Bronchial epithelial cell (primary cell): Measurements from ENCODE around the gene CCDC197. TPM values are rescaled to one million over a fixed set of nuclear protein-coding genes. Genes with fewer than 3 reads are reported as not detected.

ENCODE experiments used
- DNase-seq: peaks from one replicate; pipeline ENCODE4 v3.0.0-alpha.2; 2010; ENCODE audit warnings: low read depth
- FAIRE-seq: peaks from 2 replicates; lab custom pipeline; 2011; peaks lifted over from hg19 to GRCh38; lab: Jason Lieb, UNC
- H3K27me3 ChIP-seq: 2 replicates; pipeline ENCODE4 v1.5.1; 2011; ENCODE audit warnings: low read length; ENCODE audit not compliant: control insufficient read depth, insufficient read depth
- H3K36me3 ChIP-seq: 2 replicates; pipeline ENCODE4 v1.5.1; 2011; ENCODE audit warnings: low read length; ENCODE audit not compliant: control insufficient read depth, insufficient read depth
- H3K4me3 ChIP-seq: 2 replicates; pipeline ENCODE4 v1.5.1; 2011; ENCODE audit warnings: mild to moderate bottlenecking, low read depth, low read length, control low read depth
- total RNA-seq: library from RNA; depleted of rRNA; stranded (reverse); fragments of >200 nt; gene quantifications from 2 replicates; pipeline ENCODE4 v1.2.1, GENCODE V29; 2014
- TF ChIP-seq, protein P1 (sequence below): IDR thresholded peaks from 2 replicates; pipeline ENCODE4 v1.5.1; 2011; ENCODE audit warnings: mild to moderate bottlenecking, moderate library complexity, low read length, control low read depth, inconsistent platforms; ENCODE audit not compliant: insufficient read depth, severe bottlenecking

Gene CCDC197
- total RNA-seq, 1 donor from 2014 or later: not detected

DNA sequence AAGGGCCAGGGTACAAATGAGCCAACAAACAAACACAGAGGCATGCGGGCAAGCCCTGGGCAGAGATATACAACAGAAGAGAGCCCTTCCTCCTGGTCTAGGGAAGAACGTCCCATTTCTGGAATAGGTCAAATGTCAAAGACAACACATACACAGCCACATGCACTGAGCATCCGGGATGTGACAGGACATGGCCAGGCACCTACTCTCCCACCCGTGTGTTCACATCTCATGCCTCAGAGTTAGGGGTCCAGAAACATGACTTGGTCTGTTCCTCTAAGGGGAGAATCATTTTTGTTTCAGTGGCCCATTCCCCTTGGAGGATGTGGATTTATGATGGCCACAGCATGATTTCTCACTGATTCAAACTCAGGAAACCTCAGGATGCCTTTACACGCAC is 19.9 kb upstream of the CCDC197 start:
- TF ChIP-seq, protein P1, sequence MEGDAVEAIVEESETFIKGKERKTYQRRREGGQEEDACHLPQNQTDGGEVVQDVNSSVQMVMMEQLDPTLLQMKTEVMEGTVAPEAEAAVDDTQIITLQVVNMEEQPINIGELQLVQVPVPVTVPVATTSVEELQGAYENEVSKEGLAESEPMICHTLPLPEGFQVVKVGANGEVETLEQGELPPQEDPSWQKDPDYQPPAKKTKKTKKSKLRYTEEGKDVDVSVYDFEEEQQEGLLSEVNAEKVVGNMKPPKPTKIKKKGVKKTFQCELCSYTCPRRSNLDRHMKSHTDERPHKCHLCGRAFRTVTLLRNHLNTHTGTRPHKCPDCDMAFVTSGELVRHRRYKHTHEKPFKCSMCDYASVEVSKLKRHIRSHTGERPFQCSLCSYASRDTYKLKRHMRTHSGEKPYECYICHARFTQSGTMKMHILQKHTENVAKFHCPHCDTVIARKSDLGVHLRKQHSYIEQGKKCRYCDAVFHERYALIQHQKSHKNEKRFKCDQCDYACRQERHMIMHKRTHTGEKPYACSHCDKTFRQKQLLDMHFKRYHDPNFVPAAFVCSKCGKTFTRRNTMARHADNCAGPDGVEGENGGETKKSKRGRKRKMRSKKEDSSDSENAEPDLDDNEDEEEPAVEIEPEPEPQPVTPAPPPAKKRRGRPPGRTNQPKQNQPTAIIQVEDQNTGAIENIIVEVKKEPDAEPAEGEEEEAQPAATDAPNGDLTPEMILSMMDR: no peak

DNA sequence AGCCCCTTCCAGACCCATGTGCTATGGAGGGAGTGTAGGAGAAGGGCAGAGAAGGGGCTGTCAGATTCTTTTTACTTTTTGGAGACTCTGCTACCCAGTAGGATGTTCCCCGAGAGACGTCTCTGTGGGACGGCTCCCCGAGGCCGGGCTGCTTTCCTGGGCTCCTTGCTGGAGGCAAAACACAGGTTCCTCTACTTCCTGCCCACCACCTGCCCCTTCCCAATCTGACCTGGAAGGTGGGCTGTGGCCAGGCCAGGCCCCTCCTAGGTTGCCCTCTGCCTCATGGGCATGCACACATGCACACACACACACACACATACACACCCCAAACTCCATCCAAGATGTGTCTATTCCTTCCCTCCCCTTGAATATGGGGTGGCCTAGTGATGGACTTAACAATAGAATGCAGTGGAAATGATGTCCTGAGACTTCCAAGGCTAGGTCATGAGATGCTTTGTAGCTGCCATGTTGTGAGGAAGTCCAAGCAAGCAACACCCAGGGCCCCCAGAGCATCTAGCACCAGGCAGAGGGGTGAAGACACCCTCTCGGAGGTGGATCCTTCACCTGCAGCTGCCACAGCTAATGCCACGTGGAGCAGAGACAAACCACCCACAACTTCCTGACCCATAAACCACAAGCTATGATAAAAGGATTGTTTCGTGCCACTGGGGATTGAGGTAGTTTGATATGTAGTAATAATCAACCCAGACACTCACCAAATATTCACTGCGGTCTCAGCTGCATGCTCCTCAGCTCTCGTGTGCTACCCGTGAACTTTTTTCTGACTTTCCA is 19.1 kb upstream of the CCDC197 start:
- H3K36me3 ChIP-seq: no peaks in the 10 kb centered on the region
- no peak for DNase-seq
- no peak overlapping the region for H3K4me3 ChIP-seq
- no peaks in the 10 kb centered on the region for H3K27me3 ChIP-seq
- TF ChIP-seq, protein P1: no peak
- FAIRE-seq: no peak

More for the DNA sequence above, 19.9 kb upstream of the CCDC197 start:
- Histone ChIP-seq H3K27me3 (no peaks in the 10 kb centered on the region), H3K36me3 (no peaks in the 10 kb centered on the region), H3K4me3 (no peak overlapping the region)
- no peak for FAIRE-seq
- no peak for DNase-seq

DNA sequence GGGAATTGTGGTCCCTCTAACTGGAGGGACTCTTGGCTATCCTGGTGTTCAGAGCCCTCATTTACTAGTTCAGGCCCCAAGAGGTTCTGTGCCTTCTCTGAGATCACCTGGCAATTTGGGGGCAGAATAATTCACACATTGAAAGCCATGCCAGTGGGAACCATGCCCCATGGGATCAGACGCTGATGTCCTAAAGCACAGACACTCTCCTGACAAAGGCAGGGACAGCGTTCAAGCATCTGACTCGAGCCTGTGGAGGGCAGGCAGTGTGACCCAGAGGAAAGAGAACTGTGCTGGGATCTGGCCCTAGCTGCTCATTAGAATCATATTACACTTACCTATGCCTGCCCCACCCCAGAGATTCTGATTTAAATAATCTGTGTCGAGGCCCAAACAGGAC is 18.4 kb upstream of the CCDC197 start:
- TF ChIP-seq, protein P1: no peak
- Histone ChIP-seq H3K27me3 (no peaks in the 10 kb centered on the region), H3K36me3 (no peaks in the 10 kb centered on the region), H3K4me3 (no peak overlapping the region)
- DNase-seq (no peak), FAIRE-seq (no peak)

DNA sequence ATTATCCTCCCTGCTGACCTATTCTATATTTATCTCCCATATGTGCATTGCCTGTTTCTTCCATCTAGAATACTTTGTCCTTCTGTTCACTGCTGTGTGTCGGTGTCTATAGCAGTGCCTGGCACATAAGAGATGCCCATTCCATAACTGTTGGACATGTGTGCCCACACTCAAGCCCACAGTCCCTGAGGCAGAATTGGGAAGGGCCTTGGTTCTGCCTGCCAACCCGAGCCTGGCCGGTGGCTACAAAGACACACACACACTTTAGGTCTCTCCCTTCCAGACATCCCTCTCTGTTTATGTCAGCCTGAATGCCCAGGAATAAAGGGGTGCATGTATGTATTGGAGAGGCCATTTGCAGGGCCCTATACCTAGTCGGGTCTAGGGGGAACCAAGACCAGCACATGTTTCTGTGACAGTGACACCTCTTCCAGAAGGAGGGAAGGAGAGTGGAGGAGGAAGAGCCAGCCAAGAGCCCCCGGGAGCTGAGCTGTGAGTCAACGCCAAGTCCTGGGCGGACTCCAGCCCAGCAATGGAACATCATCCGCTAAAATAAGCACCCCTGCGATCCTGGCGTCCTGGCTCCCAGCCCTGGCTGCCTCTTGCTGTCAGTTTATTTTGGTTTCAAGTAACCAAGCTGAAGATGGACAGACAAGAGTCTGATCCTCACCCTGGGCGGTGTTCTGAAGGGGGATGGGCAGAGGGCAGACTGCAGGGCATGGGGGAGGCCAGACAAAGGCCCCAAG is 16.5 kb upstream of the CCDC197 start:
- DNase-seq (no peak), FAIRE-seq (no peak)
- no peaks in the 10 kb centered on the region for H3K27me3 ChIP-seq
- TF ChIP-seq, protein P1: no peak
- H3K36me3 ChIP-seq: no peaks in the 10 kb centered on the region
- H3K4me3 ChIP-seq: no peak overlapping the region

DNA sequence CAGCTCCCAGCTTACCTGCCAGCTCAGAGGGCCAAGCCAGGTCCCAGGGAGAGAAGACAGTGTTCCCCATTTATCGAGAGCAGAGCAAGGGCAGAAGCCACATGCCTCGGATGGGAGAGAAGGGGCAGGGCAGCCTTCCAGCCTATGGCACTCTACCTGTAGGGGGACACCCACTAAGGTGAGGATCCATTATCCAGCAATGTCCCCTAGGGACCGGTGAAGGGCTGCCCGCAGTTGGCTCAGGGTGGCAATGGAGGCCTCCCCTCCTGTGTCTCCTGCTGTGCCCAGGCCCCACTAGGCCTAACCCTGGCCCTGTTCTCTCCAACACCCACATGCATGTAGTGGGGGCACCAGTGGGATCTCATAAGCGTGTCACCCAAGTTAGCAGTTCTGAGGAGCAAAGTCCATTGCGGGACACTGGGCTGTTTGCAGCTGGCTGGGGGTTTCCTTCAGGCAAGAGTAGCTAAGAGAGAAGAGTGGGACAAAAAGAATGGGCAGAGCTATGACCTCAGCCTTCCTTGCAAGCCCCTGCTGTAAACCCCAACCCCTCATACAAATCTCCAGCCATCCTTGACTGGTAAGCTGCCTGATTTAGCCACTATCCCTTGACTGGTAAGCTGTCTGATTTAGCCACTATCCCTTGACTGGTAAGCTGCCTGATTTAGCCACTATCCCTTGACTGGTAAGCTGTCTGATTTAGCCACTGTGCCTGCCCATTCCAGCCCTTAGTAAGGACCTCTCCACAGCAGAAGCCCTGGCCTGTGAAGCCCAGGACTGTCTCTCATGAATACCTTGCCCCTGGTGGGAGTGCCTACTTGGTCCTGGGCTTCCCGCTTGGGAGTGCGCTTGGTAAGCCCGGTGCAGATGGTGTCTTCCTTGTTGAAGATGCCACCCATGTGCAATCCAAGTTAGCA is 15.5 kb upstream of the CCDC197 start:
- H3K4me3 ChIP-seq: no peak overlapping the region
- no peak for DNase-seq
- TF ChIP-seq, protein P1: no peak
- H3K27me3 ChIP-seq: no peaks in the 10 kb centered on the region
- no peaks in the 10 kb centered on the region for H3K36me3 ChIP-seq
- no peak for FAIRE-seq
